ENCODE results near the gene SPSB1.
A peak's percentile ranks its signal among the peaks of the same experiment; 100 is the strongest.

SPSB1 gene

GRCh38 chr1:9275161-9275560 lies 17.5 kb upstream of the SPSB1 start:
- no peak for TF ChIP-seq JUND (IDR thresholded peaks at IDR 0.05; ENCODE audit: low read depth)
- DNase-seq (ENCODE audit: low read depth in 1 of 2, low spot score in 1 of 2) = no peak
- in situ Hi-C loops (cut with HindIII; ENCODE audit: low pct_unique_long_range_greater_than_20kb, low sequenced_read_pairs) = no loop called here

GRCh38 chr1:9275567-9276034 lies 17.1 kb upstream of the SPSB1 start:
- no peak for DNase-seq (ENCODE audit: low read depth in 1 of 2, low spot score in 1 of 2)
- TF ChIP-seq JUND (IDR thresholded peaks at IDR 0.05; ENCODE audit: low read depth) = no peak
- in situ Hi-C loops (cut with HindIII; ENCODE audit: low pct_unique_long_range_greater_than_20kb, low sequenced_read_pairs) = no loop called here

GRCh38 chr1:9278116-9278515 lies 14.6 kb upstream of the SPSB1 start:
- no peak for TF ChIP-seq JUND (IDR thresholded peaks at IDR 0.05; ENCODE audit: low read depth)
- no peak for DNase-seq (ENCODE audit: low read depth in 1 of 2, low spot score in 1 of 2)
- in situ Hi-C loops (cut with HindIII; ENCODE audit: low pct_unique_long_range_greater_than_20kb, low sequenced_read_pairs) = no loop called here

GRCh38 chr1:9278585-9279153 lies 14.0 kb upstream of the SPSB1 start:
- DNase-seq (ENCODE audit: low read depth in 1 of 2, low spot score in 1 of 2) = no peak
- in situ Hi-C loops (cut with HindIII; ENCODE audit: low pct_unique_long_range_greater_than_20kb, low sequenced_read_pairs) = no loop called here
- no peak for TF ChIP-seq JUND (IDR thresholded peaks at IDR 0.05; ENCODE audit: low read depth)

GRCh38 chr1:9279172-9279840 lies 13.4 kb upstream of the SPSB1 start:
- in situ Hi-C loops (cut with HindIII; ENCODE audit: low pct_unique_long_range_greater_than_20kb, low sequenced_read_pairs) = no loop called here
- no peak for DNase-seq (ENCODE audit: low read depth in 1 of 2, low spot score in 1 of 2)
- no peak for TF ChIP-seq JUND (IDR thresholded peaks at IDR 0.05; ENCODE audit: low read depth)

- in situ Hi-C loops (cut with HindIII; ENCODE audit: low pct_unique_long_range_greater_than_20kb, low sequenced_read_pairs) = no loop called here
- no peak for DNase-seq (ENCODE audit: low read depth in 1 of 2, low spot score in 1 of 2)
- no peak for TF ChIP-seq JUND (IDR thresholded peaks at IDR 0.05; ENCODE audit: low read depth)
Observed at GRCh38 chr1:9280015-9280860, 12.5 kb upstream of the SPSB1 start.

GRCh38 chr1:9281071-9281827 lies 11.4 kb upstream of the SPSB1 start:
- in situ Hi-C loops (cut with HindIII; ENCODE audit: low pct_unique_long_range_greater_than_20kb, low sequenced_read_pairs) = no loop called here
- no peak for TF ChIP-seq JUND (IDR thresholded peaks at IDR 0.05; ENCODE audit: low read depth)
- no peak for DNase-seq (ENCODE audit: low read depth in 1 of 2, low spot score in 1 of 2)

- TF ChIP-seq JUND (IDR thresholded peaks at IDR 0.05; ENCODE audit: low read depth) = no peak
- peak in 1 of 2 experiments; percentile 23 for DNase-seq (ENCODE audit: low read depth in 1 of 2, low spot score in 1 of 2)
- in situ Hi-C loops (cut with HindIII; ENCODE audit: low pct_unique_long_range_greater_than_20kb, low sequenced_read_pairs) = no loop called here
Observed at GRCh38 chr1:9281908-9282695, 10.6 kb upstream of the SPSB1 start.

- no peak for DNase-seq (ENCODE audit: low read depth in 1 of 2, low spot score in 1 of 2)
- in situ Hi-C loops (cut with HindIII; ENCODE audit: low pct_unique_long_range_greater_than_20kb, low sequenced_read_pairs) = no loop called here
- TF ChIP-seq JUND (IDR thresholded peaks at IDR 0.05; ENCODE audit: low read depth) = no peak
Observed at GRCh38 chr1:9282696-9282955, 10.1 kb upstream of the SPSB1 start.

- DNase-seq (ENCODE audit: low read depth in 1 of 2, low spot score in 1 of 2) = no peak
- in situ Hi-C loops (cut with HindIII; ENCODE audit: low pct_unique_long_range_greater_than_20kb, low sequenced_read_pairs) = no loop called here
- no peak for TF ChIP-seq JUND (IDR thresholded peaks at IDR 0.05; ENCODE audit: low read depth)
Observed at GRCh38 chr1:9284061-9284460, 8.6 kb upstream of the SPSB1 start.

- TF ChIP-seq JUND (IDR thresholded peaks at IDR 0.05; ENCODE audit: low read depth) = no peak
- in situ Hi-C loops (cut with HindIII; ENCODE audit: low pct_unique_long_range_greater_than_20kb, low sequenced_read_pairs) = no loop called here
- no peak for DNase-seq (ENCODE audit: low read depth in 1 of 2, low spot score in 1 of 2)
Observed at GRCh38 chr1:9286556-9286955, 6.1 kb upstream of the SPSB1 start.

GRCh38 chr1:9289090-9289534 lies 3.6 kb upstream of the SPSB1 start:
- DNase-seq (ENCODE audit: low read depth in 1 of 2, low spot score in 1 of 2) = peak in 1 of 2 experiments; percentile 75
- TF ChIP-seq JUND (IDR thresholded peaks at IDR 0.05; ENCODE audit: low read depth) = no peak
- in situ Hi-C loops (cut with HindIII; ENCODE audit: low pct_unique_long_range_greater_than_20kb, low sequenced_read_pairs) = no loop called here

Measured in T47D (cell line).